Measurements from ENCODE around the gene CDC42BPB. TPM values are rescaled to one million over a fixed set of nuclear protein-coding genes. Genes with fewer than 3 reads are reported as not detected.

The CDC42BPB gene
- total and polyA plus RNA-seq, 2 of the 13 experiments (the other 11 are each of a cell fraction or from before 2014, with no cell fraction given): 19.7 to 32.3 TPM

DNA sequence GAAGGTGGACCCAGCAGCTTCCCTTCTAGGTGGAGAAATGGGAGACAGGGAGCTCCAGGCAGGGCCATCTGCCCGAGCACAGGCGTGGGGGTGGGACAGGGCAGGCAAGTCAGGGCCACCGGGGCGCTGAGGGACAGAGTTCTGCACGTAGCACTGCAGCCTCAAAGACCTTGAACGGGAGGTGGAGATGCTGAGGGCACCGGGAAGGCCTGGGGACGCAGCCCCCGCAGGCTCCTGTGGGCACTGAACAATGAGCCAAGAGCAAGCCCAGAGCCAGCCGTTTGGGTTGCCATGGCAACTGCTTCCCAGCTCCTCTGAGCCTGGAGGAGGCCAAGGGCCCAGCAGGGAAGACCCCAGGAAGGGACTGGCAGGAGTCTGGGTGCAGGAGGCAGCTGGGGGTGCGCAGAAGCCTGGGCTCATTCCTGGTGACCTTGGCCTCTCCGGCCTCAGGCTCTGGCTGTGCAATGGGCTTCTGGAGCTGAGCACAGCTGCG is 30.0 kb upstream of the CDC42BPB start (continued):
- no peak for TF ChIP-seq HNF4G (IDR thresholded peaks at IDR 0.05; ENCODE audit: borderline replicate concordance, low read depth, low read length)
- no peak for TF ChIP-seq HNF4G (CRISPR knock-in tag; IDR thresholded peaks at IDR 0.05; ENCODE audit: borderline replicate concordance, low read depth)
- no peak for TF ChIP-seq KDM2A (CRISPR knock-in tag; IDR thresholded peaks at IDR 0.05; ENCODE audit: borderline replicate concordance, low read depth)
- TF ChIP-seq, protein P1, sequence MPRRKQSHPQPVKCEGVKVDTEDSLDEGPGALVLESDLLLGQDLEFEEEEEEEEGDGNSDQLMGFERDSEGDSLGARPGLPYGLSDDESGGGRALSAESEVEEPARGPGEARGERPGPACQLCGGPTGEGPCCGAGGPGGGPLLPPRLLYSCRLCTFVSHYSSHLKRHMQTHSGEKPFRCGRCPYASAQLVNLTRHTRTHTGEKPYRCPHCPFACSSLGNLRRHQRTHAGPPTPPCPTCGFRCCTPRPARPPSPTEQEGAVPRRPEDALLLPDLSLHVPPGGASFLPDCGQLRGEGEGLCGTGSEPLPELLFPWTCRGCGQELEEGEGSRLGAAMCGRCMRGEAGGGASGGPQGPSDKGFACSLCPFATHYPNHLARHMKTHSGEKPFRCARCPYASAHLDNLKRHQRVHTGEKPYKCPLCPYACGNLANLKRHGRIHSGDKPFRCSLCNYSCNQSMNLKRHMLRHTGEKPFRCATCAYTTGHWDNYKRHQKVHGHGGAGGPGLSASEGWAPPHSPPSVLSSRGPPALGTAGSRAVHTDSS (CRISPR knock-in tag; conservative IDR thresholded peaks at IDR 0.05): no peak
- TF ChIP-seq ZNF138 (CRISPR knock-in tag; IDR thresholded peaks at IDR 0.05; ENCODE audit: low read depth): no peak
- no peak for TF ChIP-seq CBFB (CRISPR knock-in tag; IDR thresholded peaks at IDR 0.05)
- TF ChIP-seq MIXL1 (CRISPR knock-in tag; IDR thresholded peaks at IDR 0.05): no peak
- TF ChIP-seq NKX3-1 (CRISPR knock-in tag; IDR thresholded peaks at IDR 0.05): no peak
- TF ChIP-seq, protein P2, sequence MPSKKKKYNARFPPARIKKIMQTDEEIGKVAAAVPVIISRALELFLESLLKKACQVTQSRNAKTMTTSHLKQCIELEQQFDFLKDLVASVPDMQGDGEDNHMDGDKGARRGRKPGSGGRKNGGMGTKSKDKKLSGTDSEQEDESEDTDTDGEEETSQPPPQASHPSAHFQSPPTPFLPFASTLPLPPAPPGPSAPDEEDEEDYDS (CRISPR knock-in tag; IDR thresholded peaks at IDR 0.05): no peak
- TF ChIP-seq, protein P3, sequence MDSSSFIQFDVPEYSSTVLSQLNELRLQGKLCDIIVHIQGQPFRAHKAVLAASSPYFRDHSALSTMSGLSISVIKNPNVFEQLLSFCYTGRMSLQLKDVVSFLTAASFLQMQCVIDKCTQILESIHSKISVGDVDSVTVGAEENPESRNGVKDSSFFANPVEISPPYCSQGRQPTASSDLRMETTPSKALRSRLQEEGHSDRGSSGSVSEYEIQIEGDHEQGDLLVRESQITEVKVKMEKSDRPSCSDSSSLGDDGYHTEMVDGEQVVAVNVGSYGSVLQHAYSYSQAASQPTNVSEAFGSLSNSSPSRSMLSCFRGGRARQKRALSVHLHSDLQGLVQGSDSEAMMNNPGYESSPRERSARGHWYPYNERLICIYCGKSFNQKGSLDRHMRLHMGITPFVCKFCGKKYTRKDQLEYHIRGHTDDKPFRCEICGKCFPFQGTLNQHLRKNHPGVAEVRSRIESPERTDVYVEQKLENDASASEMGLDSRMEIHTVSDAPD (CRISPR knock-in tag; IDR thresholded peaks at IDR 0.05): no peak
- no peak for TF ChIP-seq REL (CRISPR knock-in tag; conservative IDR thresholded peaks at IDR 0.05)
- TF ChIP-seq TBX3 (IDR thresholded peaks at IDR 0.05; ENCODE audit: borderline replicate concordance): no peak
- no peak for TF ChIP-seq NFYB (CRISPR knock-in tag; IDR thresholded peaks at IDR 0.05)
- TF ChIP-seq, protein P4, sequence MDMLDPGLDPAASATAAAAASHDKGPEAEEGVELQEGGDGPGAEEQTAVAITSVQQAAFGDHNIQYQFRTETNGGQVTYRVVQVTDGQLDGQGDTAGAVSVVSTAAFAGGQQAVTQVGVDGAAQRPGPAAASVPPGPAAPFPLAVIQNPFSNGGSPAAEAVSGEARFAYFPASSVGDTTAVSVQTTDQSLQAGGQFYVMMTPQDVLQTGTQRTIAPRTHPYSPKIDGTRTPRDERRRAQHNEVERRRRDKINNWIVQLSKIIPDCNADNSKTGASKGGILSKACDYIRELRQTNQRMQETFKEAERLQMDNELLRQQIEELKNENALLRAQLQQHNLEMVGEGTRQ (IDR thresholded peaks at IDR 0.05; ENCODE audit: low read depth, low read length): no peak
- TF ChIP-seq, protein P4 (CRISPR knock-in tag; IDR thresholded peaks at IDR 0.05; ENCODE audit: borderline replicate concordance): no peak
- peak; percentile 49; the same call in 1 of the 2 replicates for TF ChIP-seq HOXA3 (CRISPR knock-in tag; IDR thresholded peaks at IDR 0.05)
- TF ChIP-seq ZNF333 (CRISPR knock-in tag; IDR thresholded peaks at IDR 0.05; ENCODE audit: borderline replicate concordance): no peak
- no peak for TF ChIP-seq NCOA2 (CRISPR knock-in tag; IDR thresholded peaks at IDR 0.05)
- no peak for TF ChIP-seq ZFP41 (CRISPR knock-in tag; IDR thresholded peaks at IDR 0.05; ENCODE audit: borderline replicate concordance)
- TF ChIP-seq, protein P5, sequence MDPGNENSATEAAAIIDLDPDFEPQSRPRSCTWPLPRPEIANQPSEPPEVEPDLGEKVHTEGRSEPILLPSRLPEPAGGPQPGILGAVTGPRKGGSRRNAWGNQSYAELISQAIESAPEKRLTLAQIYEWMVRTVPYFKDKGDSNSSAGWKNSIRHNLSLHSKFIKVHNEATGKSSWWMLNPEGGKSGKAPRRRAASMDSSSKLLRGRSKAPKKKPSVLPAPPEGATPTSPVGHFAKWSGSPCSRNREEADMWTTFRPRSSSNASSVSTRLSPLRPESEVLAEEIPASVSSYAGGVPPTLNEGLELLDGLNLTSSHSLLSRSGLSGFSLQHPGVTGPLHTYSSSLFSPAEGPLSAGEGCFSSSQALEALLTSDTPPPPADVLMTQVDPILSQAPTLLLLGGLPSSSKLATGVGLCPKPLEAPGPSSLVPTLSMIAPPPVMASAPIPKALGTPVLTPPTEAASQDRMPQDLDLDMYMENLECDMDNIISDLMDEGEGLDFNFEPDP (CRISPR knock-in tag; conservative IDR thresholded peaks at IDR 0.05): no peak
- no peak for TF ChIP-seq NFYC (CRISPR knock-in tag; IDR thresholded peaks at IDR 0.05)
- TF ChIP-seq, protein P6, sequence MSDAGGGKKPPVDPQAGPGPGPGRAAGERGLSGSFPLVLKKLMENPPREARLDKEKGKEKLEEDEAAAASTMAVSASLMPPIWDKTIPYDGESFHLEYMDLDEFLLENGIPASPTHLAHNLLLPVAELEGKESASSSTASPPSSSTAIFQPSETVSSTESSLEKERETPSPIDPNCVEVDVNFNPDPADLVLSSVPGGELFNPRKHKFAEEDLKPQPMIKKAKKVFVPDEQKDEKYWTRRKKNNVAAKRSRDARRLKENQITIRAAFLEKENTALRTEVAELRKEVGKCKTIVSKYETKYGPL (CRISPR knock-in tag; IDR thresholded peaks at IDR 0.05): no peak
- TF ChIP-seq, protein P7, sequence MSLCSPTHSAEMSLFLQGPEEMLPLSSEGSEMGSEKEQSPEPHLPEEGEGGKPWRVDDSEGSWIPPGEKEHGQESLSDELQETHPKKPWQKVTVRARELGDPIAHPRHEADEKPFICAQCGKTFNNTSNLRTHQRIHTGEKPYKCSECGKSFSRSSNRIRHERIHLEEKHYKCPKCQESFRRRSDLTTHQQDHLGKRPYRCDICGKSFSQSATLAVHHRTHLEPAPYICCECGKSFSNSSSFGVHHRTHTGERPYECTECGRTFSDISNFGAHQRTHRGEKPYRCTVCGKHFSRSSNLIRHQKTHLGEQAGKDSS (CRISPR knock-in tag; IDR thresholded peaks at IDR 0.05; ENCODE audit: borderline replicate concordance, low read depth): no peak
